Measurements from ENCODE around the gene IL9.
A peak's percentile ranks its signal among the peaks of the same experiment; 100 is the strongest.

IL9 gene

DNA sequence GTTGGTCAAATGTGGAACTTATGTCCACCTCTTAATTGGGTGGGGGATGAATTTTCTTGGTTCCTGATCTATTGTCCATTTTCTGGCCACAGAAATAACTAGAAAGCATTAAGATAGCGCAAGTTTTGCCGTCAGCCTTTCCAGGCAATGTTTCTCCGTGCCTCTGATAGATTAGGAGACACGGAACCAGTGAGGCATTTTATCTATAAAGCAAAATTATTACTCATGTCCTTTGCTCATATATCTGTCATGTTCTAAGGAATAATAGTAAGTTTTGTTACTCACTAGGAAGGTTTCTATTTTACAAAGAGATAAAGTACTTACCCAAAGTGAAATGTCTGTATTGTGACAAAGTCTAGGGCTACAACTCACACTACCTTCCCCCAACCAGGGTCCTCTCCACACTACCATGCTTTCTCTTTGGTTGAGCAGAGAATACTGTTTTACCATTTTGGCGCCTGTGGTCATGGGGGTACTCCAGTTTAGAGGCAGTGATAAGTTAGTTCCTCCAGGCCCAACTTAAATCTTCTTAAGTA is 19.9 kb upstream of the IL9 start:
- TF ChIP-seq, protein P1, sequence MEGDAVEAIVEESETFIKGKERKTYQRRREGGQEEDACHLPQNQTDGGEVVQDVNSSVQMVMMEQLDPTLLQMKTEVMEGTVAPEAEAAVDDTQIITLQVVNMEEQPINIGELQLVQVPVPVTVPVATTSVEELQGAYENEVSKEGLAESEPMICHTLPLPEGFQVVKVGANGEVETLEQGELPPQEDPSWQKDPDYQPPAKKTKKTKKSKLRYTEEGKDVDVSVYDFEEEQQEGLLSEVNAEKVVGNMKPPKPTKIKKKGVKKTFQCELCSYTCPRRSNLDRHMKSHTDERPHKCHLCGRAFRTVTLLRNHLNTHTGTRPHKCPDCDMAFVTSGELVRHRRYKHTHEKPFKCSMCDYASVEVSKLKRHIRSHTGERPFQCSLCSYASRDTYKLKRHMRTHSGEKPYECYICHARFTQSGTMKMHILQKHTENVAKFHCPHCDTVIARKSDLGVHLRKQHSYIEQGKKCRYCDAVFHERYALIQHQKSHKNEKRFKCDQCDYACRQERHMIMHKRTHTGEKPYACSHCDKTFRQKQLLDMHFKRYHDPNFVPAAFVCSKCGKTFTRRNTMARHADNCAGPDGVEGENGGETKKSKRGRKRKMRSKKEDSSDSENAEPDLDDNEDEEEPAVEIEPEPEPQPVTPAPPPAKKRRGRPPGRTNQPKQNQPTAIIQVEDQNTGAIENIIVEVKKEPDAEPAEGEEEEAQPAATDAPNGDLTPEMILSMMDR (IDR thresholded peaks at IDR 0.05; ENCODE audit: low read depth, low read length) = no peak
- DNase-seq (ENCODE audit: low read depth in 2 of 2) = peak in 1 of 2 donors; percentile 17
- no peak overlapping the region for H3K4me3 ChIP-seq (replicated peaks in 1 of 2; ENCODE audit: low read depth in 2 of 2, low read length in 2 of 2)

- no peak overlapping the region for H3K4me3 ChIP-seq (replicated peaks in 1 of 2; ENCODE audit: low read depth in 2 of 2, low read length in 2 of 2)
- DNase-seq (ENCODE audit: low read depth in 2 of 2) = peak in 1 of 2 donors; percentile 25
- TF ChIP-seq, protein P1 (IDR thresholded peaks at IDR 0.05; ENCODE audit: low read depth, low read length) = no peak
Observed at GRCh38 chr5:135913713-135914626, 18.3 kb upstream of the IL9 start.

GRCh38 chr5:135905144-135905543 is 9.5 kb upstream of the IL9 start:
- no peak overlapping the region for H3K4me3 ChIP-seq (replicated peaks in 1 of 2; ENCODE audit: low read depth in 2 of 2, low read length in 2 of 2)
- no peak for DNase-seq (ENCODE audit: low read depth in 2 of 2)
- TF ChIP-seq, protein P1 (IDR thresholded peaks at IDR 0.05; ENCODE audit: low read depth, low read length) = no peak

- no peak for DNase-seq (ENCODE audit: low read depth in 2 of 2)
- H3K4me3 ChIP-seq (replicated peaks in 1 of 2; ENCODE audit: low read depth in 2 of 2, low read length in 2 of 2) = no peak overlapping the region
- TF ChIP-seq, protein P1 (IDR thresholded peaks at IDR 0.05; ENCODE audit: low read depth, low read length) = no peak
Observed at GRCh38 chr5:135901633-135902032, 6.0 kb upstream of the IL9 start.

DNA sequence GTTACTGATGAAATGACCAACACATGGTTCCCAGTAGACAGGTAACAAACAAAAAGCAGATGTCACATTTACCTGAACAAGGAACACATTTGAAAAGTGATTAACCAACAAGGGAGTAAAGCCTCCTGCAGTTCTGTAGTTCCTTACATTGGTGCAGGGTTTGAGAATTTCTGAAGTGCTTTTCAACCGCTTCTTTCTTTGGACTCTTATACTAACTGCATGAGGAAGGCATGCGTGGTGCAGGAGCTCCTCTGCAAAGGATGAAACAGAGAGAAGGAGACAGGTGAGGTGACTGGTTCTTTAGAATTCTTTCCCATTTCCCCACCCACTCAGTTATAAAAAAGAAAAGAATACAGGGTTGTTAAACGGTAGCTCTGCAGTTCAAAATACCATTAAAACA is 4.6 kb upstream of the IL9 start:
- no peak for DNase-seq (ENCODE audit: low read depth in 2 of 2)
- TF ChIP-seq, protein P1 (IDR thresholded peaks at IDR 0.05; ENCODE audit: low read depth, low read length) = no peak
- no peak overlapping the region for H3K4me3 ChIP-seq (replicated peaks in 1 of 2; ENCODE audit: low read depth in 2 of 2, low read length in 2 of 2)

DNA sequence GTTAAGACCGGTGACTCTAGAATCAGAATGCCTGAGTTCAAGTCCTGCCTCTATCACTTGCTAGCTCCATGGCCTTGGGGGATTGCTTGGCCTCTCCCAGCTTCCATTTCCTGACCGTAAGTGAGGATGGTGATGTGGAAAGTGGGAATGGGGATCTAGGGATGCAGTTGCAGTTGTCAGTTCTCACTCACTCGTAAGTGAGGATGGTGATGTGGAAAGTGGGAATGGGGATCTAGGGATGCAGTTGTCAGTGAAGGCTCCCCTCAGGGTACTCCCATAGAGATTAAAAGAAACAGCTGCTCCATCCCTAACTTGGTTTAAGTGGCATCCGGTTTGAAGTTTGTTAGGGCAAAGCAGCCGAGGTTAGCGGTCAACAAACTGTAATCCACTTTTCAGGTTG is 3.0 kb upstream of the IL9 start:
- DNase-seq (ENCODE audit: low read depth in 2 of 2) = no peak
- H3K4me3 ChIP-seq (replicated peaks in 1 of 2; ENCODE audit: low read depth in 2 of 2, low read length in 2 of 2) = no peak overlapping the region
- TF ChIP-seq, protein P1 (IDR thresholded peaks at IDR 0.05; ENCODE audit: low read depth, low read length) = no peak
